HG03342 (cell line): ENCODE measurements around the gene TBC1D22B.

Experiments used
- ATAC-seq: cut with Tn5 transposase; IDR thresholded peaks from one replicate; pipeline ENCODE4 v1.9.1; 2021; ENCODE audit warnings: mild to moderate bottlenecking, moderate library complexity; ENCODE audit not compliant: unreplicated experiment

The TBC1D22B gene, protein sequence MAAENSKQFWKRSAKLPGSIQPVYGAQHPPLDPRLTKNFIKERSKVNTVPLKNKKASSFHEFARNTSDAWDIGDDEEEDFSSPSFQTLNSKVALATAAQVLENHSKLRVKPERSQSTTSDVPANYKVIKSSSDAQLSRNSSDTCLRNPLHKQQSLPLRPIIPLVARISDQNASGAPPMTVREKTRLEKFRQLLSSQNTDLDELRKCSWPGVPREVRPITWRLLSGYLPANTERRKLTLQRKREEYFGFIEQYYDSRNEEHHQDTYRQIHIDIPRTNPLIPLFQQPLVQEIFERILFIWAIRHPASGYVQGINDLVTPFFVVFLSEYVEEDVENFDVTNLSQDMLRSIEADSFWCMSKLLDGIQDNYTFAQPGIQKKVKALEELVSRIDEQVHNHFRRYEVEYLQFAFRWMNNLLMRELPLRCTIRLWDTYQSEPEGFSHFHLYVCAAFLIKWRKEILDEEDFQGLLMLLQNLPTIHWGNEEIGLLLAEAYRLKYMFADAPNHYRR

DNA sequence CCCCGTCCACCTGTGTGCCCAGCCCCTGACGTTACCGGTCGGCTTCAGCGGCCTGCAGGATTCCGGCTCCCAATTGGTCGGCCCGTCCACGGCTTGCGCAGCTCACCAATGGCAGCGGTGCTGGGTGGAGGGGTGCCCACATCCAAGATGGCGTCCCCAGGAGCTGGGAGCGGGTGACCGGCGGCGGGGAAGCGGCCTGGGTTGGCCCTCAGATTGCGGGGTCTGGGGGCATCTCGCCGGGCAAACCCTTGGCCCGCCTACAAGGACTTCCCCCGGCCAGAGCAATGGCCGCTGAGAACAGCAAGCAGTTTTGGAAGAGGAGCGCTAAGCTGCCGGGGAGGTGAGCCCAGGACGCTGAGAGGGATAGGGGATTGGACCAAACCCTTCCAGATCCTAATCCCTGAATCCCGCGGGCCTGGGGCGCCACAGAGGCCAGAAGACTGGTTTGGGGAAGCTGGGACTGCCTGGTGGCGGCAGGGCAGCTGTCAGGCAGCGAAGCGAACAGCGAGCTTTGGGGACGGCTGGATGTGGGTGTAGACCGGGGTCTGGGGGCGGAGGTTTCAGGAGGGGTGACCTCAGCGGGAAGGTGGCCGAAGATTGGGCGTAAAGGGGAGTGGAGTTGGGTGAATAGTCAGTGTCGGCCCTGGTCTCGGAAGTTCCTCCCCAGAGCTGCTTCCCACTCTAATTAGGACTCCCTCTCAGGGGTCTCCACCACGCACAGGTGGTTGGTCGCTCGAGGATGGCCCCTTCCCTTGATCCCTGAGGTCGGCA is at the start of gene TBC1D22B, which contains the start of gene TMEM217:
TSS of gene TBC1D22B (plus strand) at position 139 of the 771 bp plus-strand sequence. CDS start at position 285, 146 bp downstream.
TSS of gene TMEM217 (minus strand) at position 511 of the 771 bp plus-strand sequence. CDS start 39,114 bp downstream, outside the sequence.
- peak; percentile 92 for ATAC-seq

DNA sequence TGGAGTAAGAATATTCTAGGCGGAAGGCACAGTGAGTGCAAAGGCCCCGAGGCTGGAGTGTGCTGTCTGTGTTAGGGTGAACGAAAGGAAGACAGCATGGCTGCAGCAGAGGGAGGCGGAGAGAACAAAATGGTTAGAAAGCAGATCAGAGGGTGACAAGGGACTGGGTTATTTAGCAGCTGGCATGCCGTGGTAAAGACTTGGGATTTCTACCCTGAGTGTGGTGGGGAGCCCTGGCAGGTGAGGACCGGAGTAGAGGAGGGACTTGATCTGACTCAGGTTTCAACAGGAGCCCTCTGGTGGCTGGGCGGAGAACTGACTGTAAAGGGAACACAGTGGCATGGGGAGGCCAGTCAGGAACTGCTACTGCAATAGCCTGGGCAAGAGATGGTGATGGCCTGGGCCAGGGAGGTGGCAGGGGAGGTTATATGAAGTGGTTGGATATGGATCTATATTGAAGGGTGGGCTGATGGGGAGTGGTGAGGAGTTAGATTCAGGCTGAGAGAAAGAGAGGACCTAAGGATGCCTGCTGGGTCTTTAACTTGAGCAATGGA is 49.6 kb upstream of the TBC1D22B start:
- ATAC-seq: peak; percentile 57

DNA sequence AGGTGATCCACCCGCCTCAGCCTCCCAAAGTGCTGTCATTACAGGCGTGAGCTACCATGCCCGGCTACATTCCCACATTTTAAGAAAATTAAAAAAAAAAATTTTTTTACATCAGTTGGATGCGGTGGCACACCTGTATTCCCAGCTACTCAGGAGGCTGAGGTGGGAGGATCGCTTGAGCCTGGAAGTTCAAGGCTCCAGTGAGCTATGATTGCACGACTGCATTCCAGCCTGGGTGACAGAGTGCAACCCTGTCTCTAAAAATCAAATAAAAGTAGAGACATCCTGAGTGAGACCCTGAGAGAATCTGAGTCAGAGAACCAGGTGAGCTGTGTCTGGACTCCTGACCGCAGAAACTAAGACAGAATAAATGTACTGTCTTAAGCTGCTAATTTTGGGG is 48.8 kb upstream of the TBC1D22B start:
- no peak for ATAC-seq

DNA sequence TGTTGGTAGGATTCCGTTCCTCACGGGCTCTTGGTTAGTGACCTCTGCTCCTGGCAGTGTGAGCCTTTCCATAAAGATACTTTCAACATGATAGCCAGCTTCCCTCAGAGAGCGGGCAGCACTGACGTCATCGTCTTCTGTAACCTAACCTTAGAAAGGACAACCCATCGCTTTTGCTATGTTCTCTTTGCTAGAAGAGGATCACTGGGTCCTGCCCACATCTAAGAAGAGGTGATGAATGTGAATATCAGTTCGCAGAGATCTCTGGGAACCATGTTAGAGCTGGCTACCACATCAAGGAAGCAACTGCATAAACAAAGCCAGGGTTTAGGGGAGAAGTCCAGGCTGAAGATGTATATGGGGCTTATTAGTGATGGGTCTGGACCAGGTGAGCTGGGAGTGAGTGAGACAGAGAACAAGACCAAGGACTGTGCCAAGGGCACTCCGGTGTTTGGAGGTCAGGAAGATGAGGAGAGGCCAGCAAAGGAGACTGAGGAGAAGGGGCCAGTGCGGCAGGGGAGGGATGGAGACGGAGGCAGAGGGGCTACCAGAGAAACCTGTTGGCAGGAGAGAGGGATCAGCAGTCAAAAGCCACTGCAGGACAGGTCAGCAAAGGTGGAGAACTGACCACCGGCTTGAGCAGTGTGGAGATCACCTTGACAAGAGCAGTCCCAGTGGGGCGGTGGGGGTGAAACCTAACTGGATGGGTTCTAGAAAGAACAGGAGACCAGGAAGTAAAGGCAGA is 47.9 kb upstream of the TBC1D22B start:
- ATAC-seq: no peak

DNA sequence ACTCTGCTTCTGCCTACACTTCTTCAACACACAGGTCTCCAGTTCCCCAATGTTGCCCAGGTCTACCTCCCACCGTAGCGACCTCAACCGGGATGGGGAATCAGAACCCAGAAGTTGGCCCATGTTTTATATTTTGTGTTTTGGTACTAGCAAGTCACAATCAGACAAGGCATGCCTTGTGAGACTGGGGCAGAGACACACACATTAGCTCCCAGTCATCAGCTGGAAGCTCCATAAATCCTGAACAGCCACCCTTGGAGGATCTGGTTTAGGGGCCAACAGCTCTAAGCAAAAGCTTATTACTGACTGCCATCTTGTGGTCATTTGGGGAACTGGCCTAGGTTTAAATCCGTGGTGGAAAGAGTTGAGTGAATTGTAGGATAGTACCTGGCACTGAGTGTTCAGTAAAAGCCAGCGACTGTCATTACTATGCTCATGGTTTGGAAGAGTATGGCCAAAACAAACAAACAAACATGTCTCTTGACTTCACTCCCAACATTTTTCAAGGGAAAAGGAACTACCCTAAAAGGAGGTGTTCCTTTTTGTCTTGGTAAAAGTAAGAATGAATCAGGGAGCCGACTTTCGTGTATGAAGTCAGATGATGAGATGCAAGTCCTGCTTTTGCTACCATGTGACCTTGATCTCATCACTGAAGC is 47.1 kb upstream of the TBC1D22B start:
- ATAC-seq: no peak

DNA sequence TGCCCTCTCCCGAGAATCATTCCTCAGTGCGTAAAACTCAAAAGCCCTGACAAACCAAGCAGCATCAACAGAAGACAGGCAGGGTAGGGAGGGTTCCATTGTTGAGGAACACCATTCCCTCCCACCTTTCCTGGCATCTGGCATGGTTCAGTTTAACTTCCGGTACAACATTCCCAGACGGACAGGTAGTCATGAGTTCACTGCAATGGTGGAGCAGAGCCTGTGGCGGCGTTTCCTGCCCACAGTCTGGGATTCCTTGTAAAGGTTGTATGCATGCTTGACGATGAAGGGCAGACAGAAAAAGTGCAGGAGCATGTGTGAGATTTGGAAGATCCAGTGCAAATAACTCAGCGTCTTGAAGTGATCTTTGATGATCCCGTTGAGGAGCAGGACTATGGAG is 45.3 kb upstream of the TBC1D22B start:
- no peak for ATAC-seq

DNA sequence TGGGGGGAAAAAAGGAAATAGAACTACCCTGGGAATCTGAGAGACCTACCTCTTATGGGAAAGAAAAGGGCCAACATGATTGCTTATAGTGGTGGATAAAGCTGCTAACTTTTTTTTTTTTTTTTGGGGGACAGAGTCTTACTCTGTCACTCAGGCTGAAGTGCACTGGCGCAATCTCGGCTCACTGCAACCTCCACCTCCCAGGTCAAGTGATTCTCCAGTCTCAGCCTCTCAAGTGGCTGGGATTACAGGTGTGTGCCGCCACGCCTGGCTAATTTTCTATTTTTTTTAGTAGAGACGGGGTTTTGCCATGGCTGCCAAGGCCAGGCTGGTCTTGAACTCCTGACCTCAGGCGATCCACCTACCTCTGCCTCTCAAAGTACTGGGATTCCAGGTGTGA is 39.5 kb upstream of the TBC1D22B start:
- no peak for ATAC-seq

DNA sequence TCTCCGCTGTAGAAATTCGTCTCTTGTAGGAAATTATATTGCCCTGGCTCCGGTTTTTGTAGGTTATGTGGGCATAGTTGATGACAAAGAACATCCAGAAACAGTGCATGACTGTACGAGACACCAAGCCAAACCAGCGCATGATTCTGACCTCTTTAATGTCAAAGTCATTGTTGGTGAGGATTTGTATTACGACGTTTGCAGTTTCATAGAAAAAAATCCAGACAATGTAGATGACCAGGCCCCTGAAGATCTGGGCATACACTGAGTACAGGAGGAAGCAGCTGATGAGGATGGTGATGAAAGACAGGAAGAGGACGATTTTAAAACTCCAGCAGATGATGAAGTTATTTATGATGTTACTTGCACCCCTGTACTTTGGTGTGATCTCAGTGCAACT is 39.1 kb upstream of the TBC1D22B start:
- ATAC-seq: no peak

DNA sequence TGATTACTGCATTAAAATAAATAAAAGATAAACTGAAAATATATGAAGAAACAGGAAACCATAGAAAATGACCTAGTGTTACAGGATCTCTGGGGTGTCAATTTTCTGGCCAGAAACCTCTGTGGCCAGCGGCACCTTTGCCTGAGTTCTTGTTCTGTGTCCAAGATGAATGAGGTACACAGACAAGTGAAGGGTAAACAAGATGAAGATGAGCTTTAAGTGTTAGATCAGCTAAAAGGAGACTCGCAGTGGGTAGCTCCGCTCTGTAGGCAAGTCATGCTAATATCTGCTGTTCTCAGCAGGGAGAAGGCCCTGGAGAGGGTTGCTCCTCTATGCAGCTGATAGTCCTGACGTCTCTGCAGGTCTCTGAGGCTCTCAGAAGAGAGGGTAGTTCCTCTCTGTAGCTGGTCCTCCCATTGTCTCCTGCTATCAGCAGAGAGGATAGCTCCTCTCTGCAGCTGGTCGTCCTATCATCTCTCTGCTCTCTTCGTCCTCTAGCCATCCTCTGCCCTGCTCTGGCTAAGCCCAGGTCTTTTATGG is 35.9 kb upstream of the TBC1D22B start:
- ATAC-seq: no peak

DNA sequence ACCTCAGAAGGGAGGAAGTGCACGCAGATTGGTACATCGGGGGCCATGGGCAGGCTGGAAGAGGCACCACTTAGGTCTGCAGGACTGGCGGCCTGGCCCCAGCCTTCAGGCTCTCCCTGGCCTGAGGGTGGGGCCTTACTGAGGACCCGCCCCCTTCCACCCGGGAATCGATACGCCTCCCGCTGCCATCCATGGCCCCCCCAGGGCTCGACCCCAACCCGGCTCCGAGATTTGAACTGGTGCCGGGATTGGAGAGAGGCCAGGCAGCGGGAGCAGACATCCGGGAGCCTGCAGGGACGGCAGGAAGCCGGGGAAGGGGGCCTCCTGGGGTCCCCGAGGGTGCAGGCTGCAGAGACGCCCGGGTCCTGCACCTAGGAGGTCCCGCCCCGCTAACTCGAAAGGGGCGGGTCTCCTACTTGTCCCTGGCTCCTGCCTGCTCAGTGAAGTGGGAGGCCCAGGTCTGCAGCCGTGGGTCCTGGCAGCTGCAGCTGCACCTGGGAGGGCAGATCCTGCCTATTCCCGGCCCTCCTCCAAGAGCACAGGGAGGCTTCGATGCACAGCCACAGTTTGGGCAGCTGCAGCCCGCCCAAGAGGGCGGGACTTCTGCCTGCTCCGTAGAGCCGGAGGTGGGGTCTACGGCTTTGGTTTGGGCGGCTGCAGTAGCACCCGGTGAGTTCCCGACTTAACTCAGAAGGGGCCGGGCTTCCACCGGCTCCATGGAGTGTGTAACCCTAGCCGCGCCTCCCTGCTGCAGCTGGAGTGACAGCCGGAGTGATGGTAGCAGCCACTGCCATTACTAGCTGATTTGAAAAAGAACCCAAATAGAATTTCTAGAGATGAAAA is 35.2 kb upstream of the TBC1D22B start:
- peak; percentile 85 for ATAC-seq

DNA sequence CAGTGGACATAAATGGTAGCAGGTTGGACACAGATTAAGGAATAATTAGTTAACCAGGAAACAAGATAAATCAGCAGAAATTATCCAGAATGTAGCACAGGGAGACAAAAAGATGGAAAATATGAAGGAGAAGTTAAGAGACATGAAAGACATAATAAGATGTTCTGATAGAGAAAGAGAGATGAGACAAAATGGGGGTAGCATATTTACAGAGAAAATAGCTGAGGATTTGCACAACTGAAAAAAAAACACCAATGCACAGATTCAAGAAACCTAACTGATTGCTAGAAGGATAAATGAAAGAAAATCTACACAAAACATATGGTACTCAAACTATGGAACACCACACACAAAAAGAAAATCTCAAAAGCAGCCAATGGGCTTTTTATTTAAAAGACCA is 34.6 kb upstream of the TBC1D22B start:
- ATAC-seq: no peak

DNA sequence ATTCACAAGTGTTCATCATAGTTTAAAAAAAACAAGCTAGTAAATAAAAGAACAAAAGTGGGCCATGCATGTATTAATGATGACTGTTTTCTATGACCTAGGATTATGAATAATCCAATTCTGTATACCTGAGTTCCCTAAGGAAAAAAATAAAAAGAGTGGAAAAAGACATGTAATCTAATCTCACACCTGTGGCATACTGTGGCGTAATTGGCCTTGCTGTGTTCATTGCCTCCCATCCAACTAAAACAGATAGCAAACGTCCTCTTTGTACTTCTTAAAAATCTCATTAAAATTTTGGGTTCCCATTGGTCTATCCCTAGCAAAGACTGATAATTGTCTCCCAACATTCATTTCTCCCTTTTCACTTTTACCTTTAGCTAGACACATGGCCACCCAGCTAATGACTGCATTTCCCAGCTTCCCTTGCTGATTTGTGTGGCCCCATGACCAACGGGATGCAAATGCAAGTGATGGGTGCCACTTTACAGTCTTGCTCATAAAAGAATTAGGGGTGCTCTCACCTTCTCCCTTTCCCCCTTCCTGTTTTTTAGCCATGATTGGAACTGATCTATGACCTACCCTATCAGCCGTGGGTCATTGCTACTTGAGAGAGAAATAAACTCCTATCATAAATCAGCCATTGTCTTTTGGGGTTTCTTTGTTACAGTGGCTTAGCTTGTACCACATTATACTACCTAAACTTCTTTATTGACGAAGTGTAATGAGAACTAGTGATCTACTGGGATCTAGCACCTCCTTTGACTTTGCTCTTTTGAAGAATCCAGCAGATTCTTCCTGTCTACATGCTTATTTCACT is 32.0 kb upstream of the TBC1D22B start:
- ATAC-seq: no peak

DNA sequence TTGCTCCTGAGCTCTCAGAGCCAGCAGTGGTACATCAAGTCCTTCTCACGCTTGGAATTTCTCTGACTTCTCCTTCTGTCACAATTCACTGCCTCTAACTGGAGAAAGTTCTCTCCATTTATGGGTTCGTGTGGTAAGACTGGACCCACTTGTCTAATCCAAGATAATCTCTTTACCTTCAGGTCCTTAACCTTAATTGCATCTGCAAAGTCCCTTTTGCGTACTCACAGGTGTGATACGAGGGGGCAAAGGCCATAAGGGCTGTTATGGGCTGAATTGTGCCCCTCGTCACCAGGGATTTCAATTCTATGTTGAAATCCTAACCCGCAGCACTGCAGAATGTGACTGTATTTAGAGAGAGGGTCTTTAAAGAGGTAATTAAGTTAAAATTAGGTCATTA is 27.5 kb upstream of the TBC1D22B start:
- ATAC-seq: no peak

DNA sequence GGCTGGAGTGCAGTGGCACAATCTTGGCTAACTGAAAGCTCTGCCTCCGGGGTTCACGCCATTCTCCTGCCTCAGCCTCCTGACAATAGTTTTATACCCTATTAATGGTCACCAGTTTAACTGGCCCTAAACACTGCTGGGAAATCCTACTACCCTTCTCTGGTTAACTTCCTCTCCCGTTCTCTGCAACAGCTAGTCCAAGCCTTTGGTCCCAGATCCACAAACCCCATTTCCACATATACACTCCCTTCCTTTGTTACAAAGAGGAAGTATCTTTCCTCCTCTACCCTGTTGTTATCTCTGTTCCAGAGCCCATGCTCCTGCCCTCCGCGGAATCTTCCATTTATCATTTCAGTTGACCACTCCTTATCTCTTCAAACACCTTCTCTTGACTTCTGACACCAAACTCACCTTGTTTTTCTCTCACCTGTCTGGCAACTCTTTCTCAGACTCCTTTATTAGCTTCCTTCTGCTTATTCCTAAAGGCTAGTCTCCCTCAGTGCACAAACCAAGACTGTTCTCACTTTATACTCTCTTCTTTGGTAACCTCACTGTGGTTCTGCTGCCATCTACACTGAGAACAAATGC is 25.0 kb upstream of the TBC1D22B start:
- ATAC-seq: no peak

DNA sequence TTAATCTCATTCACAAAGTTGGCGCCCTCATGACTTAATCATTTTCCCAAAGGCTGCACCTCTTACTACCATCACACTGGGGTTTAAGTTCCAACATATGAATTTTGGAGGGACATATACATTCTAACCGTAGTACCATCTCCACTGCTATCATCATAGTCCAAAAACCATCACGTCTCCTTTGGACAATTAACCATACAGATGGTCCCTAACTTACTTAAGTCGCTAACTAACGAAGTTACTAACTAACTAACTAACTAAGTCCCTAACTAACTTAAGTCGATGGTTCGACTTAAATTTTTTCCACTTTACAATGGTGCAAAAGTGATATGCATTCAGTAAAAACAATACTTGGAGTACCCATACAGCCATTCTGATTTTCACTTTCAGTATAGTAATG is 24.0 kb upstream of the TBC1D22B start:
- ATAC-seq: no peak

DNA sequence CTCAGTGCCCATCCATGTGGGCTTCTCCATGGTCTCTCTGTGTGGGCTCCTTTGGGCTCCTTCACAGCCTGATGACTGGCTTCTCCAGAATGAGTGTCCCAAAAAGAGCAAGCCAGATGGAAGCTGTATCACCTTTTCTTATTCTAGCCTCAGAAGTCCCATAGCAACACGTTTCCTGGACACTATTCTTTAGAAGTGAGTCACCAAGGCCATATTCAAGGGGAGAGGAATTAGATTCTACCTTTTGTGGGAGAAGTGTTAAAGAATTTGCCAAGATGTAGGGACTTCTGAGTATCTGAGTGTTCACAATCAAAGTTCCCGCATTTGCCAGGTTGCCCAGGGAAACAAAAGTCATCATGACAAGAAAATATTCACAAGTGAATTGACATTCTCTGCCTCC is 20.7 kb upstream of the TBC1D22B start:
- no peak for ATAC-seq

DNA sequence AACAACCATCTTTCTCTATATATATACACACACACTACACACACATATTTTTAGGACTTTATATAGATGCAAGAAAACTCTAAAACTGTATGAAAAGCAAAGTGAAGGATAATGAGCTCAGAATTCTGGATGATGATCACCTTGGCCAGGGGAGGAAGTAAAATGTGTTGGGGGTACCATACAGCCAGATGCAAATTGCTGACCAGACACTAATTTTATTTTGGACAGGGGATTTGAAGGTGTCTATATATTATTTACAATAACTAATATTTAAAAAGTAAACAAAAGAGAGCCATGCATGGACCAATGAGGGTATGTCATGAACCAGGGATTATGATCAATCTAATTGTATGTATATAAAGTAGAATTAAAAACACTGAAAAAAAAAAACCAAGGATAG is 19.8 kb upstream of the TBC1D22B start:
- no peak for ATAC-seq

DNA sequence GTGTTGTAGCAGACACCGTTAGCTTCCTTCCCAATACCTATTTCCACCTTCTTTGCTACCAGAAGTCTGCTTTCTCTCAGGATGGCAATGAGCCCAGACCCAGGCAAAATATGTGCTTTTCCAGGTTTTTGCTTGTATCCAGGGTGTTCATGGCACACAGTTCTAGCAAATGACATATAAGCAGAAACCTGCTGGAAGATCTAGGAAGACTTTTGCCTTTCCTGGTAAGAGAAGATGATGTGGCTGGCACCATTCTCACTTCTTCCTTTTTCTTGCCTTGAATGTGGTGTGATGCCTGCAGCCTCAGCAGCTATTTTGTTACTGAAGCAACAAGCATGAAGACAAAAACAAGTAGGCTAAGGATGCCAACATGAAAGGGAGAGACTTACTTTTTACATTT is 19.2 kb upstream of the TBC1D22B start:
- ATAC-seq: no peak
